Stimulated activated CD4-positive, alpha-beta T cell treated with anti-CD3 and anti-CD28 coated beads, Interleukin-1b, Interleukin-23, amount 100 ng/mL, for 48 hours (primary cell): ENCODE results near the gene C3orf20.
"Not testable (repeated sequence)": the region's sequence is repeated elsewhere in the genome, so short reads cannot be mapped to it uniquely, and the experiment has no call there.

Source experiments
- DNase-seq: peaks from one replicate; pipeline ENCODE4 v3.0.0-alpha.2; 2020

C3orf20 gene

DNA sequence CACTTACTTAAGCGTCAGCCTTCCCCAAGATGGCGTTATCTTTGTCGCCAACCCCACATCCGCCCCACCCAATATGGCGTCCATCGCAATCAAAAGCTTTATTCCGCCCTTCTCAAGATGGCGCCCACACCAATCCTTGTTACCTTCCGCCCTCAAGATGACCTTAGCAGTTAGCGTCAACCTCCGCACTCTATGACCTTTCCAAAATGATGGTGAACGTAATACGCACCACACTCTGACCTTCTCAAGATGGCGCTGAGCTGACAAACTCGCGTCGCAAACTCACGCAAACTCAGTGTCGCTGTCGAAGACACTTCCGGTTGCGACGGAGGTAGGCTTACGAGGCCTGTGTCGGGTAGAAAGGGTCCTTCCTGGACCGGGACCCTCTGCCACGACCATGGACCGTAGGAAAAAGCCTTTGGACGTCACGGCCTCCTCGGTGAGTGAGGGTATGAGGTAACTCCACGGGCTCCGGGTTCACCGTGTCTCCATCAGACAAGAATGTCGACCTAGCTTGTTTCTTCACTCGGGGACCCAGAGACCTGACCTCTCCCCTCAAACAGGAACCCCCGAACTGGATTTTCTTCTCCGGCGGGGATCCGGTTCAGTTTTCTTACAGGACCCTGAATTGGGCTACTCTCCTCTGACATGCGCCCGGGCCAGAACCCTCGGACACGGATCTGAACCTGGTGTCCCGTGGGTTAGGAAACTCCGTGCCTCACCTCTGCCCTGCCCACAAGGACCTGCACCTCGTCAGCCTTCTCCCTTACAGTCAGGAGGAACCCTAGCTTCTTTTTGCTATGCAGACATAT is 23.3 kb upstream of the C3orf20 start, which contains the start of gene CCDC174:
CCDC174 (plus strand) TSS at position 323 of the 812 bp plus-strand sequence; CDS start at position 398, 75 bp downstream.
- peak; percentile 94 for DNase-seq

DNA sequence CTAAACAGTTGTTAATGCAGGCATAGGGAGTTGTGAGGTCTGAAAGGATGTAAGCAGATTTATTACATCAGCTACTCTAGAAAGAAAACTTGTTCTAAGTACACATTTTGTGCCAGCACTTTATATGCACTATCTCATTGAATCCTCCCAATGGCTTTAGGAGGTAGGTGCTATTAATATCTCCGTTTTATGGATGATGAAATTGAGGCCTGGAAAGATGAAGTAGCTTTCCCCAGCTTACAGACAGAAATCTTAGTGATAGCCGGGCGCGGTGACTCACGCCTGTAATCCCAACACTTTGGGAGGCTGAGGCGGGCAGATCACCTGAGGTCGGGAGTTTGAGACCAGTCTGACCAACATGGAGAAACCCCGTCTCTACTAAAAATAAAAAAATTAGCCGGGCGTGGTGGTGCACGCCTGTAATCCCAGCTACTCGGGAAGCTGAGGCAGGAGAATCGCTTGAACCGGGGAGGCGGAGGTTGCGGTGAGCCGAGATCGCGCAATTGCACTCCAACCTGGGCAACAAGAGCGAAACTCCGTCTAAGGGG is 22.5 kb upstream of the C3orf20 start:
- not testable (repeated sequence) for DNase-seq

DNA sequence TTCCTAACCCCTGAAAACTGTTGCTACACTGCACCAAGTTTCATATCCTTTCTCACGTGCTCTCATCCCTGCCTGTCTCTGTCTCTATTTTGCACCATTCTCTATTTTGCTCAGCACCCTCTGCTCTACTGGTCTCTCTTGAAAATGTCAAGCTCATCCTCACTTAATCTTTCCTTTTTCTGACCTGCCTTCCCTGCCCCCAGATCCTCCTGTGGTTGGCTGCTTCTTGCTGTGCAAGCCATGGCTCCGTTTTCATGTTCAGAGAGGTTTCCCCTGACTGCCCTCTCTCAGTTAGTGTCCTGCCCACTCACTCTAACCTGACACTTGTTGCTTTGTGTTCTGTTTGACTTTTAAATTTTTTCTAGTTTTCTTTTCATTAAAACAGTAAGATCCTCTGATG is 17.4 kb upstream of the C3orf20 start:
- DNase-seq, result no peak

DNA sequence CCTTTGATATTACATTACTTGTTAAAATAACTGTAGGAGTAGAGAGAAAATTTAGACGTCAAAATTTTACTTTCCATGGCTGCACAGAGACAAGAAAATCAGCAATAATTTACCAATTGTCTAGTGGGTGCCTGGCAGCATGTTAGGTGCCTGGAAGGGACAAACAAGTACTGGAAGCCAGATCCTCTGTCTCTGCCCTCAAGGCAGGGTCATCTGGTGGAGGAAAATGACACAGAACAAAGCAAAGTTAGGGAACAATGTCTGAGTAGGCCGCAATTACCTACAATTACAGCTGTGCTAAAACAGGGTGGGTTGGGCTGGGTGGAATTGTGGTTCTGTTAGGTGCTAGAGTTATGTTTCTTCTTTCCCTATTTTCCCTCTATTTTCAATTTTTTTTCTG is 16.0 kb upstream of the C3orf20 start:
- DNase-seq, result no peak

DNA sequence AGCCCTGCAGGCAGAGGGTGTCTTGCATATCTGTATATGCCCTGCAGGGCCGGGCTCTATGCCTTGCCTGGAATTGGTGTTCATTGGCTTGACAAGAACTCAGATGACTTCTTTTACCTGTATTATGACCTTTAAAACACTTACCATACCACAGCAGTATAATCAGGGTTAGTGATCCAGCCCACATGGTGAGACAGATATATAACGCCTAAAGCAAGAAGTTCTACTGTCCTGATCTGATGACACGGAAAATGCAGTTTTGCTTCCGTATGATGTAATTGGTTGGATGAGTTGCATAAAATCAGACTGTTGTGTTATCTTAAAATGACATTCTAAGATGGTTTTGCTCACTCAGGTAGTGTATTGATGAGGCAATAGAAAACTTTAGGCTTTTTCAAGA is 14.0 kb upstream of the C3orf20 start:
- DNase-seq, result no peak

DNA sequence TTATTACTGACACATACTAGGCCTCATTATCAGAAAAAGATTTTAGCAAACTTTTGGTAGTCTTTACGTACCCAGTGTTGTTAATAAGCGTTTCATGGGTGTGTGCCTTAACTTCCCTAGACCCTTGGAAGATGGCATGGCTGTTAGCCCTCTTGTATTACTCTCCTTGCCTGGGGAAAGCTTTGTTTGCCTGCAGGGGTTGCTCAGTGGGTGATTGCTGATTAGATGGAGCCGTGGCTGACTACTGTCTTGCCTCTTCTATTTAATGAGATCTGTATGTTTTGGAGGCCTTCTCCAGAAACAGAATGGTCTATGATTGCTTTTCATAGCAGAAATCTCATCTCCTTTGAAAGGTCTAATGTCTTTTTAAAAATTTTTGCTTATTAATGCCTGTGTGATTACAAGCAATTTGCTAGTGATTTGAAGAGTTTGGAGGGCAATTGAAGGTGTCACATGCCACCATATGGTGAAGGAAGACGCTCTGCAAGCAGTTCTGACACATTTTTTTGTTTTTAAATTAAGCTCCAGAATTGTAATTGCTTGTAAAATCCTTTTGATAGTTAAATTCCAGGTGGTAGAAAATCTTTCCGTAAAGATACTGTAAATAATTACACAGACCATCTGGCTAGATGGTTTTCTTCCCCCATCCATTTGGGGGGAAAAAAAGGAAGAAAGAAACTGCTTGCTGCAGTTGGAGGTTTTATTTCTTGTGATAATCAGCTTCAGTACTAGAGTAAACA is 11.4 kb upstream of the C3orf20 start:
- no peak for DNase-seq

DNA sequence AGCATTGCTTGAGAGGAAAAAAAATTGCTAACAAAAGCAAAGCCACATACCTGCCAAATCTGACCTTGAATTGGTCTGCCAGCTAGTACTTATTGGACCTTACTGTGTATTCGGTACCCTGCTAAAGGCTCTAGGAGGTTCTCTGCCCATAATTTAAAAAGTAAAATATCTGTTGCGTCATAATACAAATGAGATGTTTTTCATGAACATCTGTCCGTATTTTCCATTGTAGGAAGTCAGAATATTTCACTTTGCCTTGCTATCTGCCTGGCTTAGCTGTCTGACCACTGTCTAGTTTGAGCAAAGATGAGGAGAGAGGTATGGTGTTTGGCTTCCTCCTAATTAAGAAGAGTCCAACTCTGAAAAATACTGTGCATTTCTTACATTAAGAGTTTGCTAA is 10.8 kb upstream of the C3orf20 start:
- no peak for DNase-seq

DNA sequence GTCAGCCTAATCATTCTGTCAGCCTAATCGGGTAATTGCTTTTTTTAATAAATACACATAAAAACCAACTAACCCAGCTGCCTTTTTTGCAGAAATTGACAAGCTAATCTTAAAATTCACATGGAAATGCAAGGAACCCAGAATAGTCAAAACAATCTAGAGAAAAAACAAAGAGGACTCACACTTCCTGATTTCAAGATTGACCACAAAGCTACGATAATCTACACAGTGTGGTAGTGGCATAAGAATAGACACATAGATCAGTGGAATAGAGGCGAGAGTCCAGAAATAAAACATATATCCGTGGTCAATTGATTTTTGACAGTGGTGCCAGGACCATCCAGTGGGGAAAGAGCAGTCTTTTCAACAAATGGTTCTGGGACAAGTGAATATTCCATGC is 2.4 kb upstream of the C3orf20 start:
- no peak for DNase-seq

DNA sequence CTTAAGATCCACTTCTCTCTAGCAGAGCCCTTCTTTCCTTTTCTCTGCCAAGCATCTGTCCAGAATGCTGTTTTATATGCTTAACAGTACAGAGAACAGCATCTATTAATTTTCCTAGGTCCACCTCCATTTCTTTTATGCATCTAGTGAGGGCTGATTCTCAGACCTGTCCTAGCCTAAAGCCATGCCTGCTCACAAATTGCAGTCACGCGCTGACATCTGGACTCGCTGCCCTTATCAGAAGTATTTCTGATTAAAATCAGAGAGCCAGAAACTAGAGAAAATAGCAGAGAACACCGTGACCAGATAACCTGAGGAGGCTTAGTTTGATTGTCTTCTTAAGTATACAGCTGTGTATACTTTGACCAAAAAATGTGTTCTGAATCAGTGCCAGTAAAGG is 1.9 kb downstream of the C3orf20 start:
- no peak for DNase-seq

DNA sequence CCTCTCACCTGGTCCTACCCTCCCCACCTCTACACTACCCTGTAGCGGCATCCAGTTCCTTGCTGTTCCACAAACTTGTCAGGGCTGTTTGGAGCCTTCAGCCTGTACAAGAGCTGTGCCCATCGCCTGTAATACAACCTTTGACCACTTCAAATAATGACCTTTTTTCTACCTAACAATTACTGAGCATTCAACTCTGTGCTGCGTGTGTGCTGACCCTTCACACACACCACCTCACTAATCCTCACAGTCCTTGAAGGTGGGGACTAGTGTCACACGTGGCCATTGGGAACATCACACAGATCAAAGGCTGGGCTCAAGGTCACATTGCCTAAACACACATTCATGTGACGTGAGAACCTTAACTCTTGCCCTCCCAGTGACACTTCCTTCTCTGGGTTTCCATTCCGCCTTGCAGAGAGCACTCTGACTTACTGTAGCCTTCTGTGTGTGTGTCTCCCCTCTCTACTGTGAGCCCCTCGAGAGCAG is 3.1 kb downstream of the C3orf20 start:
- DNase-seq, result no peak

DNA sequence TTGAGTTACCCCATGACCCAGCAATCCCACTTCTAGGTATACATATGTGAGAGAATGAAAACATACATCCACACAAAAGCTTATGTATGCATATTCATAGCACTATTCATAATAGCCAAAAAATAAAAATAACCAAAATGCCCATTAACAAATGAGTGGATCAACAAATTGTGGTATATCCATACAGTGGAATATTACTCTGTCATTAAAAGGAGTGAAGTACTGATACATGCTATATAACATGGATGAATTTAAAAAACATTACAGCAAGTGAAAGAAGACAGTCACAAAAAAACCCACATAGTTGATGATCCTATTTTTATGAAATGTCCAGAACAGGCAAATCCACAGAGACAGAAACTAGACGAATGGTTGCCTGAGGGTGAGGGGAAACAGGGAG is 5.2 kb downstream of the C3orf20 start:
- DNase-seq, result no peak

DNA sequence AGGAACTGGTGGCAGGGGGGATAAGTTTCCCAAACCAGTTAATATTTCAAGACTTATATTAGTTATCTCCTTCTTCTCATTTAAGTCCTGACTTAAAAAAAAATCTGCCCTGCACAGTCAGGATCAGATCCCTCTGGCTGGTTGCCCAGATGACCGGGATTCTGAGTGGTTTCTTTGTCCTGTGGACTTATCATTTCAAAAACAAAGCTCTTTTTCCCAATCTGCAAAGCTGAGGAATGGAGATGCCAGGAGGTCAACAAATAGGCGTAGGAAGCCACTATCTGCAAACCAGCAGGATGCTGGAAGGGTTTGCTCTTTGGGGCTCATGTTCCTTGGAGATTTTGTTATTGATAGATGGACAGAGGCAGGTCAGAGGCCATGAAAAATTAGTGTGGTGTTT is 5.8 kb downstream of the C3orf20 start:
- no peak for DNase-seq

DNA sequence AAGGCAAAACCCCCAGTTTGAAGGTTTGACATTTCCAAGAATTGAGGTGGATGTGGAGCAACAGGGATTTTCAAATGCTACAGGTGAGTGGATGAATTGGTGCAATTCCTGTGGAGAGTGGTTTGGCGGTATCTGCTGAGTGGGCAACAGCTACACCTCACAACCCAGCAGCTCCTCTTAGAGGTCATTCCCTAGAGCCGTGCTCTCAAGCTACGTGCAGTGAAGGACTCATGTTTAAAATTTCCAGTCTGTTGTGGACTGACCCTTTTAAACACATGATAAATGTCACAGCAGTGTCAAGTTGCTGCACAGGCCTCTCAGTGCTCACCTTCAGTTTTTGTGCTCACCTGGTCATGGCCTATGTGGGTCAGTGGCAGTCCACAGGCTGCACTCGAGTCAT is 9.5 kb downstream of the C3orf20 start:
- DNase-seq, result no peak

DNA sequence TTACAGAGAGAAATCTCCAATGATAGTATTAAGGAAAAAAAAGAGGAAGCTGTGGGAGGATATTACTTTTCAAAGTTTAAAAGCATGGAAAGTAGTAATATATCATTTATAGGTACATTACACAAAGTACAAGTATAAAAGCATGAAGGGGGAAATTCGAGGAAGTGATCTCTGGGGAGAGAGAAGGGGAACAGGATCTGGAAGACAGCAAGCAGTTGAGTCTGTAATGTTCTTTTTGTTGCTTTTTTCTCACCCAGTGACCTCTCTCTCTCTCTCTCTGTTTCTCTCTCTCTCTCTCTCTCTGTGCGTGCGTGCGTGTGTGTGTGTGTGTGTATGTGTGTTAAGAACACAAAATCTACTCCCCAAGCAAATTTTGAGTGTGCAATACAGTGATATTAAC is 10.2 kb downstream of the C3orf20 start:
- DNase-seq, result no peak

DNA sequence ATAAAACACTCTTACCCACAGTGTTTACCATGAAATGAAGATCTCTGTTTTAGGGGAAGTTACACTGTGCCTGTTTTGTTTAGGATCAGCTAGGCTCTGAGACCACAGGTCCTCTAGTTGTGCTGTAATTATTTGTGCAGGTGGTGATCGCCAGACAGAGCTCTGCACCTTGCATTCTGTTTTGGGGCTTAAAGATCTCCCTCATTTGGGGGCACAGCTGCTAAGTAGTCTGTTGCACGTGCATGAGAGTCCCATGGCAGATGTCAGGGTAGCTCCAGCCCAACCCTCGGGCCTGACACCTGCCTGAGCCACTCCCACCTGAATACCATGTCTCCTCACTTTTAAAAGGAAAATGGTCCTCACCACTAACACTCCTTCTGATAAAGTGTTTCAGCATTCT is 12.4 kb downstream of the C3orf20 start:
- no peak for DNase-seq

DNA sequence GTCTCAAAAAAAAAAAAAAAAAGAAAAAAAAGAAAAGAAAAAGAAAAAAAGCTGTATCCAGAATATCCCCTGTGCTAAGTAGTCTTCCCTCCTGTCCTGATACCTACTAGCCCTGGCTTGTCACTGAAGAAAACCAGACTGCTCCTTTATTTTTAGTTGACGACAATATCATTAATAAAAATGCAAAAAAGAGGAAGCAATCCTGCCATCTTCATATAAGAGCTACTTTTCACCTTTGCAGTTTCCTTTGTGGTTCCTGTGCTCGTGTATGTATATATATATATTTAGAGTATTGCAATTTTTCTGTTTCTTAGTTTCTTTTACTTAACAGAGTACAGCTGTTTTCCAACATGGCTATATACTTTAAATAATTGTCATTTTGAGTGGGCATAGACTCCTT is 13.6 kb downstream of the C3orf20 start:
- DNase-seq, result no peak

DNA sequence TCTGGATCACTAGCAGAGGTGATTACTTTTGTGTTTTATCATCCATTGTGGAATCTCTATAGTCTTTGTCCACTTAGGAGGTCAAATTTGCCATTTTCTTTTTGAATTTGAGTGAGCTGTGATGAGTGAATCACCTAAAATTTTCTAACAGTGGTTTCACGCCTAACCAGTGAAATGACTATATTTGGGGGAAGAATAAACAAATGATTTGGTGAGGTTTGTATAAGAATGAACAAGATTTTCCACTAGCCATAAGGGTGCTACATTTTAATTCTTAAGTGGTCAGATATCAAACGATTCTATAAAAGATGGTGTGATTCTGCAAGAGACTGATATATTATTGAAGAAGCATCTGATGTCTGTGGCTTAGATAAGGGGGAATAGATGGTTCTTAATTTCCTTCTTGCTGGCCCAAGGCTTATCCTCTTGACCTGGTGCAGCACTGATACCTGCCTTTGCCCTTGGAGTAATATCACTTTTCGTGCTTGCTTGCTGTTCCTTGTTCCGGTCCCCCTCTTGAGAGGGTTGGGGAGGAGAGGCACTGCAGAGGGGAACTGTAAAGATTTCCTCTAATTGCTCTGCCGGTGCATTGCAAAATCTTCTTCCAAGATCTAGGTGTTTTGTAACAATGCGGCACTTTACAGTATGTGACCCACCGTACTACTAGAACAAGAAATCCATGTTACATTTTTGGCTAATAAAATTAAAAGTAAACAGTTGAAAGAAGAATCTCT is 14.5 kb downstream of the C3orf20 start:
- no peak for DNase-seq

DNA sequence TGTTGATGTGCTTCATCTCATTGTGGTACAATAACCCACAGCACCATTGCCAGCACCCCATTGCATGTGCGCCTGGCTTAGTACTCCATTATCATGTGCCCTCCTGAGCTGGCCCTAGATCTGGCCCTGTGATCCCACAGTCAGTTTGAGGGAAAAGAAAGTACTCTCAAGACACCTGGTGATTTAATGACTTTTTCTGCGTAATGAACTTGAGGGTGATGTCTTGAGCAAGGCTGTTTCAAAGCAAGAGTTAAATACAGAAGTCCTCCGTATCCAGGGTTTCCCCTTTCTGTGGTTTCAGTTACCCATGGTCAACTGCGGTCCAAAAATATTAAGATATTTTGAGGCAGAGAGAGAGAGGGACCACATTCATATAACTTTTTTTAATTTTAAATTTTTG is 16.3 kb downstream of the C3orf20 start:
- DNase-seq, result no peak

DNA sequence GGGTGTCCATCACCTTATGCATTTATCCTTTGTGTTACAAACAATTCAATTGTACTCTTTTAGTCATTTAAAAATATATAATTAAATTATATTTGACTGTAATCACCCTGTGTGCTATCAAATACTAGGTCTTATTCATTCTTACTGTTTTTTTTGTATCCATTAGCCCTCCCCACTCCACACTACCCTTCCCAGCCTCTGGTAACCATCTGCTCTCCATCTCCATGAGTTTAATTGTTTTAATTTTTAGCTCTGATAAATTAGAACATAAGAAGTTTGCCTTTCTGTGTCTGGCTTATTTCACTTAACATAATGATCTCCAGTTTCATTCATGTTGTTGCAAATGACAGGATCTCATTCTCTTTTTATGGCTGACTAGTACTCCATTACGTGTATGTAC is 16.8 kb downstream of the C3orf20 start:
- no peak for DNase-seq

DNA sequence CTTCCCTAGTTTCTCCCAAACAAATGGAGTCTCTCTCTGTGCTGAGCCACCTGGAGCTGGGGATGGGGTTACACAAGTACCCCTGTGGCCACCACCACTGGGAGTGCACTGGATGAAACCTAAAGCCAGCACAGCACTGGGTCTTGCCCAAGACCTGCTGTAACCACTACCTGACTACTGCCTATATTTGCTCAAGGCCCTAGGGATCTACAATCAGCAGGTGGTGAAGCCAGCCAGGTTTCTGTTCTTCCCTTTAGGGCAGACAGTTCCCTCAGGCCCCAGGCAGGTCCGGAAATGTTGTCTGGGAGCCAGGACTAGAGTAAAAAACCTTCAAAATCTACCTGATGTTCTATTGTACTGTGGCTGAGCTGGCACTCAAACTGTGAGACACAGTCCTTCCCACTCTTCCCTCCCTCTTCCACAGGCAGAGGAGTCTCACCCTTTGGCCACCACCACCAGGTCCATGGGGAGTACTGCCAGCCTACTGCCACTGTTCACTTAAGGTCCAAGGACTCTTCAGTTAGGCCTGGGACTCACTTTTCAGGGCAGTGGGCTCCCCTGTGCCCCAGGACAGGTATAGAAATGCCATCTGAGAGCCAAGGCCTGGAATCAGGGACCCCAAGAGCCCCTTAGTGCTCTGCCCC is 23.8 kb downstream of the C3orf20 start:
- DNase-seq, result no peak

DNA sequence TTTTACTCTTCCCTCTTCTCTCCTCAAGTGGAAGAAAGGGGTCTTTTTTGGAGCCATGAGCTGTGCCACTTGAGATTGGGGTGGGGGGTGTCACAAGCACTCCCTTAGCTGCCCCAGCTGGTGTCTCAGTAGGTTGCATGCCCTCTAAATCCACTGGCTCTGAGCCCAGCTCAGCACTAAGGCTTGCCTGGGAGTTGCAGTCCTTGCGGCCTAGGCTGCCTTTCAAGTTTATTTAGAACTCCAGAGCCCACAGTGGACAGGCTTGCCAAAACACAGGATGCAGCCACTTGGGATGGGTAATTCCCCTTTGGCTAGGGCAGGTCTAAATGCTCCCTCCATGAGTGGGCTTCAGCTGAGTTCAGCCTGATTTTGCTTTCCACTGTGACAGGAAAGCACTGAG is 24.7 kb downstream of the C3orf20 start:
- DNase-seq, result no peak

DNA sequence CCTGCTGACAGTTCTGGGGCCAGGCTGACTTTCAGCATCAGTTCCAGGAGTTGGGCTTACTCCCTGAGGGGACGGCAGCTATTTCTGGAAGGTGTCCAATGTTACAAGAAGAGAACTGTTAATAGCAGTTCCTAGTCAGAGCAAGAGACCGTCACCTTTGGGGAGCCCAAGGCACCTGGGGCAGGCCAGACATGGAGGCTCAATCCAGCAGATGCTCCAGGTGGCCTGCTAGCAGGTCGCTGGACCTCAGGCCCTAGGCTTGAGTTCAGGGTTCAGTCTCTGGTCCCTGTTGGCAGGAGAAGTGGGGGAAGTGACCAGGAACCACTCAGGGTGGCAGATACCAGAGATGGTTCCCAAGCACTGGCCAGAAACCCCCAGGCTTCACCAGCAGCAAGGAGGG is 25.9 kb downstream of the C3orf20 start:
- DNase-seq, result no peak

DNA sequence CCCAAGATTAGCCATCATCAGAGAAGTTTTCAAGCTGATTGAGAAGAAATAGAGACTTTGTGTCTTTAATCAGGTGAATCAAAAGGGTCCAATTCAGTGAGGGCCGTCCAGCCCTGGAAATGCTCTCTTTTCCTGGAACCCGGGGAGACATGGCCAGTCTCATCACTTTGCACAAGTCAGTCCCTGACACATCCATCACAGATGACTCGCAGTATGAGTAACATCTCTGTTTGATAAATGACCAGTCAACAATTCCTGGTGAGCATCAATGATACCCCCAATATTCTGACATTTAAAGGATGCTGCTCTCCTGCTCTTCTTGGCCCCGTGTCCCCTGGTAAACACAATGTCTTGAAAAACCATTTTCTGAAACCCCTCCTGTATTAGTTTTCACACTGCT is 26.7 kb downstream of the C3orf20 start:
- no peak for DNase-seq
